Sigmoid colon (tissue), 4 donors: Measurements from ENCODE around the gene ACTN4.

Experiments used
- EP300 ChIP-seq, 4 donors: sonication (generic); formaldehyde crosslinking; IDR thresholded peaks; one replicate each; pipeline ENCODE4 v1.6.1; 2017; ENCODE audit warnings: antibody characterized with exemption in 4 of 4
- POLR2A ChIP-seq, 2 donors: fragments of 450-650 bp; IDR thresholded peaks; one replicate each; pipeline ENCODE4 v1.6.1; 2016; ENCODE audit warnings: antibody characterized with exemption in 2 of 2, mild to moderate bottlenecking in 2 of 2, moderate library complexity in 2 of 2
- POLR2AphosphoS5 ChIP-seq, 4 donors: sonication (generic); formaldehyde crosslinking; IDR thresholded peaks; one replicate each; pipeline ENCODE4 v1.6.1; 2017; ENCODE audit warnings: antibody characterized with exemption in 4 of 4
- TF ChIP-seq, protein P1 (sequence below), 4 experiments: fragments of 450-650 bp in 3 of 4; fragments of 200-600 bp in 1 of 4; IDR thresholded peaks; one replicate each; pipeline ENCODE4 v1.5.1; 2016 to 2019; ENCODE audit warnings: antibody characterized with exemption in 4 of 4, mild to moderate bottlenecking in 3 of 4, moderate library complexity in 2 of 4

DNA sequence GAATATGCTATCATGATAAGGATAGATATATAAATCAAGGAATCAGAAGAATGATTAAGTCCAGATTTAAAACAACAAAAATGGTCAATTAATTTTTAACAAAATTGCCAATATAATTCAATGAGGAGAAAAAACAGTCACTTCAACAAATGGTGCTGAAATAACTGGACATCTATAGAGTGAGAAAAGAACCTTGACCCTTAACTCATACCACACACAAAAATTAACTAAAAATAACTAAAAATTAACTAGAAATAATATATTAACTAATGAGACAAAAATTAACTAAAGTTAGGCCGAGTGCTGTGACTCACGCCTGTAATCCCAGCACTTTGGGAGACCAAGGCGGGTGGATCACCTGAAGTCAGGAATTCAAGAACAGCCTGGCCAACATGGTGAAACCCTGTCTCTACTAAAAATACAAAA lies 116.4 kb downstream of the ACTN4 start:
- no peak for TF ChIP-seq POLR2A (IDR thresholded peaks at IDR 0.05)
- no peak for TF ChIP-seq POLR2AphosphoS5 (IDR thresholded peaks at IDR 0.05)
- TF ChIP-seq, protein P1, sequence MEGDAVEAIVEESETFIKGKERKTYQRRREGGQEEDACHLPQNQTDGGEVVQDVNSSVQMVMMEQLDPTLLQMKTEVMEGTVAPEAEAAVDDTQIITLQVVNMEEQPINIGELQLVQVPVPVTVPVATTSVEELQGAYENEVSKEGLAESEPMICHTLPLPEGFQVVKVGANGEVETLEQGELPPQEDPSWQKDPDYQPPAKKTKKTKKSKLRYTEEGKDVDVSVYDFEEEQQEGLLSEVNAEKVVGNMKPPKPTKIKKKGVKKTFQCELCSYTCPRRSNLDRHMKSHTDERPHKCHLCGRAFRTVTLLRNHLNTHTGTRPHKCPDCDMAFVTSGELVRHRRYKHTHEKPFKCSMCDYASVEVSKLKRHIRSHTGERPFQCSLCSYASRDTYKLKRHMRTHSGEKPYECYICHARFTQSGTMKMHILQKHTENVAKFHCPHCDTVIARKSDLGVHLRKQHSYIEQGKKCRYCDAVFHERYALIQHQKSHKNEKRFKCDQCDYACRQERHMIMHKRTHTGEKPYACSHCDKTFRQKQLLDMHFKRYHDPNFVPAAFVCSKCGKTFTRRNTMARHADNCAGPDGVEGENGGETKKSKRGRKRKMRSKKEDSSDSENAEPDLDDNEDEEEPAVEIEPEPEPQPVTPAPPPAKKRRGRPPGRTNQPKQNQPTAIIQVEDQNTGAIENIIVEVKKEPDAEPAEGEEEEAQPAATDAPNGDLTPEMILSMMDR (IDR thresholded peaks at IDR 0.05), result no peak
- no peak for TF ChIP-seq EP300 (IDR thresholded peaks at IDR 0.05)
